ENCODE results near the gene MAN1B1.
"Not testable (repeated sequence)": the region's sequence is repeated elsewhere in the genome, so short reads cannot be mapped to it uniquely, and the experiment has no call there.

The MAN1B1 gene

DNA sequence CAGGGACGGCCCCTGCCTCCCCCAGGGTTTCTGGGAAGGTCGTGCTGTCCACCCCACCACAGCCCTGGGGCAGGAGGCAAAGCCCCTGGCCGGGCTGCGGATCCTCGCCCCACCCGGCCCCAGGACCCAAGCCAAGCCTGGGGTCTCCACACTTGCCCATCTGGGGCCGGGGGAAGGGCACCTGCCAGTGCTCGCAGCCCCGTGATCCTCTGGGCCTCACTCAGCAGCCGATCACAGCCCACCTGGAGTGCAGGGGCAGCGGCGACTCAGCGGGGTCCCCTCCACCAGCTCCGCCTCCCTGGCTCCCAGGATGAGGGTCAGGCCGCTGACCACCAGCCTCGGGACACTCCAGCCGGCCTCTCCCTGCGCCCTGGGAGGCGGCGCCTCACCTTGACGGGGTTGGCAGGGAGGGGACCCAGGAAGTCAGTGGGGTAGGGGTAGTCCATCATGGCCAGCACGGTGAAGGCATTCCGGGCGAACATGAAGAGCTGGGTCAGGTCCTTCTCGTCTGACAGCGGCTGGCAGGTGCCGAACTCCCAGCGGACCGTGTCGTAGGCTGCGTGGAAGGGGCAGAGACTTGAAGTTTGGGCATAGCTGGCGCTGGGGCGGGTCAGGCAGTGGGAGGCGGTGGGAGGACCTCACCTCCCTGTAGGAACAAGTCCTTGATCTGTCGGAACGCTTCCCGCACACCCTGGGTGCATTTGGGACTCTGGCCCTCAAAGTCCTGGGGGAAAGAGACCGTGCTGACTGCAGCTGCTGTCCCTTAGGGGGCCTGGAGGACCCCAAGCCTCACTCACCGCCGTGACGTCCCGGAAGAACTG, 26.0 kb downstream of the MAN1B1 start:
- no peak for DNase-seq

DNA sequence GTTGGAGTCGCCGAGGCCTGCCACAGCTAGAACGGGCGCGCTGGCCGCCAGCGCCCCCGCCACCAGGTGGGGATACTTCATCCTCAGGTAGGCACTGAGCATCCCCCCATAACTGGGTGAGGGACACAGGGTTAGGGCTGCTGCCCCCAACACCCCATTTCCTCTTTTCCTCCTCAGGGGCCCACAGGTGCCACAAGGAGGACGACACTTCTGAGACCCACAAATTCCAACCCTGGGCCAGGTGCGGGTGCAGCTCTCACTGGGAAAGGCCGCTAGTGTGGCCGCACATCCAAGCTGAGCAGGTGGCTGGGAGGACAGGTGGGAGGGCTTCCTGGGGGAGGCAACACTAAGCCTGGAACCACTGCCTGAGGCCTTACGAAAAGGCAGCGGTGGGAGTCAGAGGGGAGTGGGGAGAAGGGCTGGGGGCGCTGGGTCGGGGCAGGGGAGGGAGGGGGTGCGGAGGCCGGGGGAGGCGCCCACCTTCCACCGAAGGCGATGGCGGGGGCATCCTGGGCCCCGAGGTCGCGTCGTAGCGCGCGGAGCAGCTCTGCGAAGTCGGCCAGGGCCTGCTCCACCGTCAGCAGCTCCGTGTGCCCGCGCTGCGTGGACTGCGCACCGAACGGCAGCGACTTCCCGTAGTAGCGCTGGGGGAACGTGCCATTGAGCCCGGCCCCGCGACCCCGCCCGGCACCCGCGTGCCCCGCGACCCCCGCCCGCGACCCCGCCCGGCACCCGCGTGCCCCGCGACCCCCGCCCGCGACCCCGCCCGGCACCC, 26.8 kb downstream of the MAN1B1 start:
- no peak for DNase-seq

DNA sequence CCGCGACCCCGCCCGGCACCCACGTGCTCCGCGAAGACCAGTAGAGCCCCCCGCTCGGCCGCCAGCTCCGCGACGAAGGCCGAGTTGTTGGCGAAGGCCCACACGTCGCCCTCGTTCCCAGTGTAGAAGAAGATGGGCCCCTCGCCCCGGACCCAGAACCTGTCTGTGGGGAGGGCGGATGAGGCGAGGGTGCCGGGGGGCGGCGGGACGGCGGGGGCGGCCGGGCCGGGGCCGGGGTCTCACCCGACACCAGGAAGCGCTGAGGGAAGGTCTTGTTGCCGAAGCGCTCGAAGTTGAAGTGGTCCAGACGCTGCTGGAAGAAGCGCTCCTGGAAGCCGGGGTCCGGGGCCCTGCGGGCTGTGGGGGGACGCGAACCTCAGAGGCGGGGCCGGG, 27.4 kb downstream of the MAN1B1 start:
- DNase-seq: no peak

DNA sequence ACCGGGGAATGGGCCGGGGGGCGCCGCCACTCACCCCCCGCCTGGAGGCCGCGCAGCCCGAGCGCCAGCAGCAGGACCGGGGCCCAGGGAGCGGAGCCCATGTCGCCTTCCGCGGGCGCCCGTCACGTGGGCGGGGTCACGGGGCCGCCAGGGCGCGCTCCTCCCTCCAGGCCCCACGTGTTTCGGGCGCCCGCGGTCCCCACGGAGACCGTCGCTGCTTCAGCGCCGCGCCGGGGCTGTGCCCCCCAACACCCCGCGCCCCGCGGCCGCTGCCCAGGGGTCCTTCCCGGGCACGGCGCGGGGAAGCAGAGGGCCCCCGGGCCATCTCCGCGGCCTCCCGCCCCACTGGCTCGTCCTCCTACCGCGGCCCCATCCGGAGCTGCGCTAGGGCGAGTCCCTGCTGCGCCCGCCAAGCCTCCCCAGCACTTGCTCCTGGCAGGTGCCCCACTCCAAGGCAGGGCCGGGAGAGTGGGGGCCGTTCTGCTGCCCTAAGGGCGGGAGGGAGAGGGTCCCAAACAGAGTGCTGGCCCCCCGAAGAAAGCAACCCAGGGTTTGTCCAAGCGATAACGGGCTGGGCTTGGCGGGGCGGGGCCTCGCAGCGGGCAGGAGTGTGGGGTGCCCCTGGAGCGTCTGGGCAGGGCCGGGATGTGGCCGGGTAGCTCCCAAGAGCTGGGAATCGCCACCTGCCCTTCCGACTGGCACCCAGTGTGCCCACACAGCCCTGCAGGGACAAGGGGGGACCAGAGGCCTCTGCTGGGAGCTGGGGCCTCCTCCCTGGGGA, 28.0 kb downstream of the MAN1B1 start, which contains the start of gene DPP7:
DPP7 (minus strand) TSS at position 121 of the 781 bp plus-strand sequence; CDS start at position 101, 20 bp downstream.
- peak; percentile 26 for DNase-seq

DNA sequence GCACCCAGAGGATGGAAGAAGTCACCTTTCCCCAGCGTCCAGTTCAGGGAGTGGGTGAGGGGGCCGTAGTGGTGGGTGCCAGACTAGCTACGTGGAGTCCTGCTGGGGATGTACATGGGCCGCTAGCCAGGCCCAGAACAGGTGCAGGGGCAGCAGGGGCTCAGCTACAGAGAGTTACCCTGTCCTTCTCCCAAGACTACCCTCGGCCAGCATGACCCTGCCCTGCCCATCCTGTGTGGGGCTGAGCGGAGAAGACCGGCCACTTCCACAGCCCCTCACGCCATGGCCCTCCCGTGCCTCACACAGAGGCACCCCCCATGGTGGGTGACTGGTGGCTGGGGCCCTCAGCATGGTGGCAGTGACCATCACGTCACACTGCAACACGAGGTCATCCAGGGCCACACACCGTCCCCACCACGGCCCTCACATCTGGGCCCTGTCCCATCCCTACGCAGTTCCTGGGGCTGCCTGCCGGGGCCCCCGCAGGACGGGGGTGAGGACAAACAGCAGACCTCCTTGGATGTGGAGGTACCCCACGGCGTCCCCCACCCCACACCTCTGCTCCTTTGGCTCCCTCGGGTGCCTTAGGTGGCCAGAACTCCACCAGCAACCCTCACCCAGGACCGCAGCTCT, 28.7 kb downstream of the MAN1B1 start:
- DNase-seq: no peak

DNA sequence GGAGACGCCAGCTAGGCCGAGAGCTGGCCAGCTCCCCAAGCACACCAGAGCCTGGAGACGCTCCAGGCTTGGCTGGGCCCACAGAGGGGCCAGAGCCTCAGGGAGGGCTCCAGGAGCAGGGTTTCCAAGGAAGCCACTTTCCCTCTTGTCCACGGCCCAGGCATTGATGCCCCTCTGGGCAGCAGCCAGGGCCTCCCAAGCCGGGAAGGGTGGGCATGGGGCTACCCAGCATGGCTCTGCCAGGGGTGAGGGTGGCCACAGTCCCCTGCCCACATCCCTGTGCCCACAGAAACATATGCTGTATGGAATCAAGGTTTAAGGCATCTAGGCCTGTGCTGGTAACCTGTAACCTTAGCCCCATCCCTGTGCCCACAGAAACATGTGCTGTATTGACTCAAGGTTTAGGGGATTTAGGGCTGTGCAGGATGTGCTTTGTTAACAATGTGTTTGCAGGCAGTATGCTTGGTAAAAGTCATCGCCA, 29.3 kb downstream of the MAN1B1 start:
- no peak for DNase-seq

DNA sequence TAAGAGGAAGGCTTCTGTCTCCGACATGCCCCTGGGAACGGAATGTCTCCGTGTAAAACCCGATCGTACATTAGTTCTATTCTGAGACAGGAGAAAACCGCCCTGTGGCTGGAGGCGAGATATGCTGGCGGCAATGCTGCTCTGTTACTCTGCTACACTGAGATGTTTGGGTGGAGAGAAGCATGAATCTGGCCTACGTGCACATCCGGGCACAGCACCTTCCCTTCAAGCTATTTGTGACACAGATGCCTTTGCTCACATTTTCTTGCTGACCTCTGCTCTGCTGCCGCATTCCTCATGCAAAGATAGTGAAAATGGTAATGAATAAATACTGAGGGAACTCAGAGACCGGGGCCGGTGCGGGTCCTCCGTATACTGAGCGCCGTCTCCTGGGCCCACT, 29.9 kb downstream of the MAN1B1 start:
- no peak for DNase-seq

DNA sequence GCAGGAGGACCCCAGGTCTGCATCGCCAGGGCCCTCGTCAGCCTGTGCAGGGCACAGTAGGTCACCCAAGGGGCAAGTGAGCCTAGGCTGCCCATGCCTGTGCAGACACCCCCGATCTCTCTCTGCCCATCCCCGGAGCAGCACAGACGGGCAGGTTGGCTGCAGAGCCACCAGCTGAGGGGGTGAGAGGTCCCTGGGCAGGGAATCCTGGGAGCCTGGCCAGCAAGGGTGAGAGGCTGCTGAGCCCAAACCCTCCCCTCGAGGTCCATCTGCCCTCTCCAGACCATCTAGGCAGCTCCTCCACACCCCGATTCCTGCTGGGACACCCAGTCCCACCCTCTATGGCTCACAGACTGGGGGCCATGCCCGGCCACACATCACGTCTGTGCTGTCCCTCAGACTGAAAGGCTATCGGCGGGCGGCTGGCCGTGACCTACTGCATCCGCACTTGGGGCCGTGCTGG, 30.5 kb downstream of the MAN1B1 start:
- DNase-seq: no peak

DNA sequence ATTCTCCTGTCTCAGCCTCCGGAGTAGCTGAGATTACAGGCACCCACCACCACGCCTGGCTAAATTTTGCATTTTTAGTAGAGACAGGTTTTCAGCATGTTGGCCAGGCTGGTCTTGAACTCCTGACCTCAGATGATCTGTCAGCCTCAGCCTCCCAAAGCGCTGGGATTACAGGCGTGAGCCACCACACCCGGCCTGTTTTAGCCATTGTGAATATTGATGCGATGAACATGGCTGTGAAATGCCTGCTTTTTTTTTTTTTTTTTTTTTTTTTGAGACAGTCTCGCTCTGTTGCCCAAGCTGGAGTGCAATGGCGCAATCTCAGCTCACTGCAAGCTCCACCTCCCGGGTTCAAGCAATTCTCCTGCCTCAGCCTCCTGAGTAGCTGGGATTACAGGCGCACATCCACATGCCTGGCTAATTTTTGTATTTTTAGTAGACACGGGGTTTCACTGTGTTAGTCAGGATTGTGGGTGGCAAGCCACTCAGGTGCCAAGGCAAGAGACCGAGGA, 31.4 kb downstream of the MAN1B1 start:
- not testable (repeated sequence) for DNase-seq

DNA sequence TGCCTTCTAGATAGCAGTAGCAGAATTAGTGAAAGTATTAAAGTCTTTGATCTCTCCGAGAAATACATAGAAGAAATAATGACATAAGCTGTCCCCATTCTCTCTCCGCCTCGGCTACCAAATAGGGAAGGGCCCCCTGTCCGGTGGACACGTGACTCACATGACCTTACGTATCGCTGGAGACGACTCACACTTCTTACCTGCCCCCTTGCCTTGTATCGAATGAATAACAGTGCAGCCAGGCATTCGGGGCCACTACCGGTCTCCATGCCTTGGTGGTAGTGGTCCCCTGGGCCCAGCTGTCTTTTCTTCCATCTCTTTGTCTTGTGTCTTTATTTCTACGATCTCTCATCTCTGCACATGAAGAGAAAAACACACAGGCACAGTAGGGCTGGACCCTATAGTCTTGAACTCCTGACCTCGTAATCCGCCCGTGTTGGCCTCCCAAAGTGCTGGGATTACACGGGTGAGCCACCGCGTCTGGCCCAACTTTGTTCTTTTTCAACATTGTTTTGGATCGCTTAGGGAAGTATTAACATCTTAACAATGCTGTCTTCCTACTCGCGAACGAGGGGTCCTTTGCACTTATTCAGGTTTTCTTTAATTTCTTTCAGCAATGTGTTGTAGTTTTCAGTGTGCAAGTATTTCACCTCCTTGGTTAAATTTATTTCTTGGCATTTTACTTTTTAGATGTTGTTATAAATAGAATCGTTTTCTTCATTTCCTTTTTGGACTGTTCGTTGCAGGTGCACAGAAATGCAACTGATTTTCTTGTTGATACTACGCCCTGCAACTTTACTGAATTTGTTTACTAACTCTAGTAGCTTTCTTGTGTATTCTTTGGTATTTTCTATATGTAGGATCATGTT, 35.4 kb downstream of the MAN1B1 start:
- DNase-seq: not testable (repeated sequence)

DNA sequence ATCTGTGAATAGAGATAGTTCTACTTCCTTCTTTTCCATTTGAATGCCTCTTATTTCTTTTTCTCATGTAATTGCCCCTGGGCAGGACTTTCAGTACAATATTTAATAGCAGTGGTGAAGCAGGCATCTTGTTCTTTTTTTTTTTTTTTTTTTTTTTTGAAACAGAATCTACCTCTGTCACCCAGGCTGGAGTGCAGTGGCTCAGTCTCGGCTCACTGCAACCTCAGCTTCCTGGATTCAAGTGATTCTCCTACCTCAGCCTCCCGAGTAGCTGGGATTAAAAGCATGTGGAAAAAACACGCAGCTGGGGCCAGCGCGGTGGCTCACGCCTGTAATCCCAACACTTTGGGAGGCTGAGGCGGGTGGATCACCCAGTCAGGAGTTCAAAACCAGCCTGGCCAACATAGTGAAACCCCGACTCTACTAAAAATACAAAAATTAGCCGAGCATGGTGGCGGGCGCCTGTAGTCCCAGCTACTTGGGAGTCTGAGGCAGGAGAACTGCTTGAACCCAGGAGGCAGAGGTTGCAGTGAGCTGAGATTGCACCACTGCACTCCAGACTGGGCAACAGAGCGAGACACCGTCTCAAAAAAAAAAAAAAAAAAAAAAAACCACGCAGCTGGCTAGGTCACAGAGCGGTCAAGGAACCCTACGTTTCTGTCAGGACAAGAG, 36.1 kb downstream of the MAN1B1 start:
- DNase-seq: not testable (repeated sequence)

DNA sequence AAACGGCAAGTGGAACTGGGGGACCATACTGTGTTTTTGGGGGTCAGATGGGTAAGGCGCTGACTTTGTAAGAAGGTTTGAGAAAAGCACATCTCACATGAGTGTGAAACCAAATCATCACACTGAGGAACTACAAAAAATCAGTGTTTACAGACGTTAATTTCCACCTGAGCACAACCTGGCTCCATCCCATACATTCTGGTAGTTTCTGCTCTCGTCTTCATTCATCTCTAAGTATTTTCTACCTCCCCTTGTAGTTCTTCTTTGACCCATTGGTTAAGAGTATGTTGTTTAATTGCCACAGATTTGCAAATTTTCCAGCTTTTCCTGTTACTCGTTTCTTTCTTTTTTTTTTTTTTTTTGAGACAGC, 36.7 kb downstream of the MAN1B1 start:
- no peak for DNase-seq

DNA sequence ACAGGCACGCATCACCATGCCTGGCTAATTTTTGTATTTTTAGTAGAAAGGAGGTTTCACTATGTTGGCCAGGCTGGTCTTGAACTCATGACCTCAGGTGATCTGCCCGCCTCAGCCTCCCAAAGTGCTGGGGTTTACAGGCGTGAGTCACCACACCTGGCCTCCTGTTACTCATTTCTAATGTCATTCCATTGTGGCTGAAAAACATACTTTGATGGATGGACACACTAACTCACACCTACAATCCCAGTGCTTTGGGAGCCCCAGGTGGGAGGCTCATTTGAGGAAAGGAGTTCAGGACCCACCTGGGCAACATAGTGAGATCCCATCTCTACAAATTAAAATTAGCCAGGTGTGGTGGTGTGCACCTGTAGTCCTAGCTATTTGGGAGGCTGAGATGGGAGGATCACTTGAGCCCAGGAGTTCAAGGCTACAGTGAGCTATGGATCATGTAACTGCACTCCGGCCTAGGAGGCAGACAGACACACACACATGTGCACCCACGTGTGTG, 37.2 kb downstream of the MAN1B1 start:
- not testable (repeated sequence) for DNase-seq

DNA sequence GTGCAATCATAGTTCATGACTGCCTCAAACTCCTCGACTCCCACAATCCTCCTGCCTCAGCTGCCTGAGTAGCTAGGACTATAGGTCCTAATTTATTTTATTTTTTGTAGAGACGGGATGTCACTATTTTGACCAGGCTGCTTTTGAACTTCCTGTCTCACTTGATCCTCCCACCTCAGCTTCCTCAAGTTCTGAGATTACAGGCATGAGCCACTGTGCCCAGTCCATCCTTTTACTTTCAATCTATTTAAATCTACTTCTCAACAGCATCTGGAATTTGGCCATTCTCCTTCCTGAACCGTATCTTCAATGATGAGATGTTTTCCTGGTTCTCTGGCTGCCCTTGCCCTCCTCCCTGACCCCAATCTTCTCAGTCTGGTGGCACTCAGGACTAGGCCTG, 40.0 kb downstream of the MAN1B1 start:
- no peak for DNase-seq

DNA sequence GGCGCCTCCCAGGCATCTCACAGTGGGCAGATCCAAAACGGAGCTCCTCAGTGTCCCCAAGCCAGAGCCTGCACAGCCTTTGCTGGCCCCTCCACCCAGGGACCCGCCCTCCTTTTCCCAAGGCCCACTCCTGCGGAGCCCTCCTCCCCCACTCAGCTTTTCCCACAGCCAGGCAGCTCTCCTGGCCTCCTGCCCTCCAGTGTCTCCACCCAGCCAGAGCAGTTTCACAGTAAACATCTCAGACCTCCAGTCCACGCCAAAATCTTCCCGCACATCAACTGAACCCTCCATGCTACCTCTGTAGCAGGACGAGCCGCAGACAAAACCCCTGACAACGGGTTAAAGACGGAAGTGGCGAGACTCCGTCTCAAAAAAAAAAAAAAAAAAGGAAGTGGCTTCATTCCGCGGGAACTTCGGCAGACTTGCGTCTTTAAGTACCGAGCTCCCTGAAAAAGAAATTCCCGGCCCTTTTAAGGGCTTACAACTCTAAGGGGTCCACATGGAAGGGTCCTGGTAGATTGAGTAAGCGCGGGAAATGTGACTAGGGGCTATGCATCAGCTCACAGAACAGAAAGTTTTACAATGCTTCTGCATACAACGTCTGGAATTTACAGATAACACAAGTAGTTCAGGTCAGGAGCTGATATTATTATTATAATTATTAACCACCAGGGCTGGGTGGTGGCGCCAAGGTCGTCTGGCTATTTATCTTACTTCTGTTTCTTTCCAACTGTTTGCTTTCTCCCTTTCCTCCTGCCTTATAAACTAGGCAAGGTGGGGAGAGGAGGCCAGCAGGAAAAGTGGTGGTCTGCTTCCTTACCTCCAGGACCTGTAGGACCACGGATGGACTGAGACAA, 40.7 kb downstream of the MAN1B1 start:
- DNase-seq: no peak

DNA sequence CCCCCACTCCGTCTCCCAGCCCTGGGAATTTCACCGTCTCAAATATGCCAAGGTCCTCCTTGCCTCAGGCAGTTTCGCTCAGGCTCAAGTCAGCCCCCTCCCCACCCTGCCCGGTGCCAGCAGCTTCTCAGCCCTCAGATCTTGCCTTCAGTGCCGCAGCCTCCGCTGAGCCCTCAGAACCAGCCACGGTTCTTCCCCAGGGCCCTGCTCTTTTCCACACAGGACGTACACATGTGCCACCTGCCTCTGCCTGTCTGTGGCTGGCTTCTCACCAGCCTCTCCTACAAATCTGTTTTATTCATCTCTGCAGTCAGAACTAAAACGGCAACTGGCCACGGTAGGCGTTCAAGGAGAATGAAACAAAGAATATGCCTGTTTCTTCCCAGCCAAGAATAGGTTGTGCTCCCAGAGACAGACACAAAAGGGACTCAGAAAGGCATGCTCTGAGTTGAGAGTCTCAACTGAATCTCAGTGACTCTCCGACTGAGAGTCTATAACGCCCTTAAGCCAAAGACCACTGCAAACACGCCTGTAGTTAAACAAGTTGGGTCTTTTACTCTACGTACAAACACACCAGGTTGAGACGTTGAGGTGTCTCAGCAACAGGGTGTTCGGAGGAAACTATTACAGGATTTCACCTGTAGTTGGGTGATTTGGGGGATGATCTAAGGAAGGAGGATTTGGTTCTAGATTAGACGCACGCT, 41.5 kb downstream of the MAN1B1 start:
- no peak for DNase-seq

DNA sequence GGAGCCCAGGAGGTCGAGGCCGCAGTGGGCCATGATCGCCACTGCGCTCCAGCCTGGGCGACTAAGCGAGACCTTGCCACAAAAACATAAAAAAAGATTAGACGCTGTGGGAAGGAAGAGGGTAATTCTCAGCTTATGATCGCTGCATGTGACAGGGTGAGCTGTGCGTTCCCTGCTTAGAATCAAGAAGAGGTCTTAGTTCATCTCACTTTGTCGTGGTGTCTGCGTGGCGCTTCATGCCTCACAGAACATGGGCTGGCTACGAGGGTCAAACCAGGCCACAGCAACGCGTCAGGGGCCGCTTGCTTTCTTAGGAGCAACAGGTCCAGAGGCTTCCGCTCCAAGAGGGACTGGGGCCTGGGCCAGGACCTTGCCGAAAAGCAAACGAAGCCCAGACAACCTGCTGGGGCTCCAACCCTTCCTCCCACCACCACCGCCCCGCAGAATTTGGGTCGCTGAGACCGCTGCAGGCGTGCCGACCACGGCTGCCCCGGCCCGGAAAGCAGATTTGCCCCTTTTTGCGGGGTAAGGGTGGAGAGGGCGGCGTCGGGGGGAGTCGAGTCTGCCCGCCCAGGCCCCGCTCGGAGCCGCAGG, 42.2 kb downstream of the MAN1B1 start:
- no peak for DNase-seq

DNA sequence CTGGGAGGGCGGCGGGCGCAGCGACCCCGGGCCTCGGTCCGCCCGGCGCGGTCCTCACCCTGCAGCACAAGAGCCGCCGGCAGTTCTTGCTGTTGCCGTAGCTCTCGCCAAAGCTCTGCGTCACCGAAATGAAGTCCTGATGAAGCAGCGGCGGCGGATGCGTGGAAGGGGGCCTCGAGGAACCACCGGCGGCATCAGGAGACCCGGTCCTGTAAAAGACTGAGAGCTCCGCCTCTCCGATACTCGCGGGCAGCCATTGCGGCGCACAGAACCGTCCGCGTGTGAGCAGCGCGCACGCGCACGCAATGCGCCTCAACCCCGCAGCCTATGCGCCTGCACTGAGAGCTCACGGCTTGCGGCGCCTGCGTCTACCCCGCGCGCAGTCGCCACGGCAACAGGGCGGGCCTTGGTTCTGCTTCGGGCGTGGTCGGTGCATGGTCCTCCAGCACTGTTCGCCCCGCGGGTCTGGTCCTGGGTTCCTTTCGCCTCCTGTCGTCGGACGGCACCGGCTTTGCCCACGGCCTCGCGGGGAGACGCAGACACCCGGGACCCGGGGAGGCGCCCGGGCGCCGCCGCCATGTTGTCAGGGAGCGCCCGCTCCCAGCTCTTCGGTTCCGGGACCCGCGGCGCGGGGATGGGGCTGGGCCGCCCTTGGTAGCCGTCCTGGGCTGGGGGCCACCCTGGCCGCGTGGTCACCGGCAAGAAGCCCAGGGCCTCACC, 42.8 kb downstream of the MAN1B1 start:
- DNase-seq: peak; percentile 93
